ENCODE results near the gene RAMP1.

RAMP1 gene

GRCh38 chr2:237876532-237876931 is 17.1 kb downstream of the RAMP1 start:
- H3F3A ChIP-seq (ENCODE audit: low read depth), result no peaks in the 10 kb centered on the region
- H2AFZ ChIP-seq (ENCODE audit: low read length), result no peak overlapping the region
- no peaks in the 10 kb centered on the region for H4K20me1 ChIP-seq (ENCODE audit: insufficient read depth, low read length, poor library complexity, severe bottlenecking)
- H3K9me3 ChIP-seq (ENCODE audit: insufficient read depth, low read depth, low read length), result no peaks in the 10 kb centered on the region
- no peaks in the 10 kb centered on the region for H3K27me3 ChIP-seq (ENCODE audit: insufficient read depth, low read length, poor library complexity, severe bottlenecking)
- TF ChIP-seq EZH2phosphoT487 (IDR thresholded peaks at IDR 0.05; ENCODE audit: borderline replicate concordance), result no peak
- TF ChIP-seq CTCF (conservative IDR thresholded peaks at IDR 0.05; ENCODE audit: low read length), result no peak
- no peaks in the 10 kb centered on the region for H3K36me3 ChIP-seq (ENCODE audit: insufficient read depth, low read length)
- H3K79me2 ChIP-seq (ENCODE audit: insufficient read depth, low read length), result no peaks in the 10 kb centered on the region
- no peak overlapping the region for H3K9ac ChIP-seq (ENCODE audit: low read depth, low read length, poor library complexity, severe bottlenecking)
- peaks cover 3% of the 10 kb centered on the region for H3K4me1 ChIP-seq (ENCODE audit: insufficient read depth, low read length, poor library complexity, severe bottlenecking)
- H3K4me3 ChIP-seq (ENCODE audit: low read length, poor library complexity, severe bottlenecking), result no peak overlapping the region
- no peaks in the 10 kb centered on the region for H3K9me2 ChIP-seq (replicated peaks; ENCODE audit: low read depth, low read length)
- H3K4me2 ChIP-seq (ENCODE audit: low read depth, low read length, poor library complexity, severe bottlenecking), result no peak overlapping the region

GRCh38 chr2:237876951-237877491 is 17.6 kb downstream of the RAMP1 start:
- Histone ChIP-seq H3K79me2 (ENCODE audit: insufficient read depth, low read length) (no peaks in the 10 kb centered on the region), H3K36me3 (ENCODE audit: insufficient read depth, low read length) (no peaks in the 10 kb centered on the region), H2AFZ (ENCODE audit: low read length) (no peak overlapping the region), H3F3A (ENCODE audit: low read depth) (no peaks in the 10 kb centered on the region), H3K4me1 (ENCODE audit: insufficient read depth, low read length, poor library complexity, severe bottlenecking) (no peaks in the 10 kb centered on the region), H3K4me3 (ENCODE audit: low read length, poor library complexity, severe bottlenecking) (no peak overlapping the region), H4K20me1 (ENCODE audit: insufficient read depth, low read length, poor library complexity, severe bottlenecking) (no peaks in the 10 kb centered on the region), H3K9ac (ENCODE audit: low read depth, low read length, poor library complexity, severe bottlenecking) (no peak overlapping the region), H3K9me3 (ENCODE audit: insufficient read depth, low read depth, low read length) (no peaks in the 10 kb centered on the region), H3K9me2 (replicated peaks; ENCODE audit: low read depth, low read length) (no peaks in the 10 kb centered on the region), H3K4me2 (ENCODE audit: low read depth, low read length, poor library complexity, severe bottlenecking) (no peak overlapping the region), H3K27me3 (ENCODE audit: insufficient read depth, low read length, poor library complexity, severe bottlenecking) (no peaks in the 10 kb centered on the region)
- TF ChIP-seq EZH2phosphoT487 (IDR thresholded peaks at IDR 0.05; ENCODE audit: borderline replicate concordance), result no peak
- TF ChIP-seq CTCF (conservative IDR thresholded peaks at IDR 0.05; ENCODE audit: low read length), result no peak

- Histone ChIP-seq H3K27me3 (ENCODE audit: insufficient read depth, low read length, poor library complexity, severe bottlenecking) (no peaks in the 10 kb centered on the region), H3K79me2 (ENCODE audit: insufficient read depth, low read length) (no peaks in the 10 kb centered on the region)
Observed at GRCh38 chr2:237877576-237878307, 18.3 kb downstream of the RAMP1 start.

More at GRCh38 chr2:237877576-237878307, 18.3 kb downstream of the RAMP1 start:
- Histone ChIP-seq H4K20me1 (ENCODE audit: insufficient read depth, low read length, poor library complexity, severe bottlenecking) (no peaks in the 10 kb centered on the region), H3K4me2 (ENCODE audit: low read depth, low read length, poor library complexity, severe bottlenecking) (no peak overlapping the region), H3K9ac (ENCODE audit: low read depth, low read length, poor library complexity, severe bottlenecking) (no peak overlapping the region), H3K9me2 (replicated peaks; ENCODE audit: low read depth, low read length) (no peaks in the 10 kb centered on the region), H3K36me3 (ENCODE audit: insufficient read depth, low read length) (no peaks in the 10 kb centered on the region), H3F3A (ENCODE audit: low read depth) (no peaks in the 10 kb centered on the region), H2AFZ (ENCODE audit: low read length) (no peak overlapping the region), H3K4me1 (ENCODE audit: insufficient read depth, low read length, poor library complexity, severe bottlenecking) (no peaks in the 10 kb centered on the region), H3K9me3 (ENCODE audit: insufficient read depth, low read depth, low read length) (no peaks in the 10 kb centered on the region), H3K4me3 (ENCODE audit: low read length, poor library complexity, severe bottlenecking) (no peak overlapping the region)
- no peak for TF ChIP-seq CTCF (conservative IDR thresholded peaks at IDR 0.05; ENCODE audit: low read length)
- no peak for TF ChIP-seq EZH2phosphoT487 (IDR thresholded peaks at IDR 0.05; ENCODE audit: borderline replicate concordance)
